WTC11 (cell line): Measurements from ENCODE around the gene HOXC11. TPM values are rescaled to one million over a fixed set of nuclear protein-coding genes. Genes with fewer than 3 reads are reported as not detected.

Source experiments
- ATAC-seq: fragments of 200-7000 bp; cut with Tn5 transposase; 2 replicates; pipeline ENCODE4 v1.10.0; 2021; ENCODE audit warnings: mild to moderate bottlenecking, moderate library complexity
- CTCF ChIA-PET: fragments of 300-600 bp; sonication (Branson Sonifier 250); formaldehyde crosslinking; loops from one replicate; lab custom pipeline; 2021; ENCODE audit warnings: antibody characterized with exemption; lab: Charles Lee
- POLR2A ChIA-PET: fragments of 350-600 bp; sonication (Branson Sonifier 250); formaldehyde crosslinking; loops from one replicate; lab custom pipeline; 2021; ENCODE audit warnings: antibody characterized with exemption; lab: Charles Lee
- DNase-seq: peaks from one replicate; pipeline ENCODE4 v3.0.0; 2021; ENCODE audit warnings: low spot score
- H3K27ac Mint-ChIP-seq: 2 replicates; pipeline ENCODE4 v1.8.0; 2021; ENCODE audit warnings: mixed read lengths
- H3K27me3 Mint-ChIP-seq: 2 replicates; pipeline ENCODE4 v1.8.0; 2021; ENCODE audit warnings: low read depth, mild to moderate bottlenecking, moderate library complexity, mixed read lengths
- H3K36me3 Mint-ChIP-seq: 2 replicates; pipeline ENCODE4 v1.8.0; 2021; ENCODE audit warnings: mixed read lengths
- H3K4me1 Mint-ChIP-seq: 2 replicates; pipeline ENCODE4 v1.8.0; 2022; ENCODE audit warnings: mixed read lengths
- H3K4me3 Mint-ChIP-seq: 2 replicates; pipeline ENCODE4 v1.8.0; 2021; ENCODE audit warnings: mild to moderate bottlenecking, moderate library complexity, mixed read lengths
- H3K9me3 Mint-ChIP-seq: 2 replicates; pipeline ENCODE4 v1.8.0; 2021; ENCODE audit warnings: mixed read lengths
- ARID4B ChIP-seq: sonication (generic); formaldehyde crosslinking; IDR thresholded peaks from 2 replicates; pipeline ENCODE4 v1.8.0; 2023; ENCODE audit warnings: missing genetic modification reagents, mild to moderate bottlenecking, borderline replicate concordance
- CREB1 ChIP-seq: sonication (generic); formaldehyde crosslinking; IDR thresholded peaks from 2 replicates; pipeline ENCODE4 v1.8.0; 2023; ENCODE audit warnings: mild to moderate bottlenecking, missing genetic modification reagents
- FOXJ3 ChIP-seq: sonication (generic); formaldehyde crosslinking; IDR thresholded peaks from 2 replicates; pipeline ENCODE4 v1.9.0; 2021; ENCODE audit warnings: missing genetic modification reagents, mild to moderate bottlenecking, borderline replicate concordance
- GRHL2 ChIP-seq: fragments of 250-450 bp; sonication (Bioruptor Pico); IDR thresholded peaks from 2 replicates; pipeline ENCODE4 v1.8.0; 2022; ENCODE audit warnings: mild to moderate bottlenecking, moderate library complexity; ENCODE audit not compliant: insufficient replicate concordance, severe bottlenecking
- IRF2 ChIP-seq: sonication (generic); formaldehyde crosslinking; IDR thresholded peaks from 2 replicates; pipeline ENCODE4 v1.8.0; 2022; ENCODE audit warnings: low read depth, missing genetic modification reagents, borderline replicate concordance
- USF1 ChIP-seq: sonication (generic); formaldehyde crosslinking; IDR thresholded peaks from 2 replicates; pipeline ENCODE4 v1.8.0; 2022; ENCODE audit warnings: mild to moderate bottlenecking, missing genetic modification reagents
- total RNA-seq: library from RNA; stranded (reverse); gene quantifications from 3 replicates; pipeline ENCODE4 v1.2.3, GENCODE V29; 2021
- TF ChIP-seq, protein P1 (sequence below): sonication (generic); formaldehyde crosslinking; IDR thresholded peaks from 2 replicates; pipeline ENCODE4 v1.8.0; 2022; ENCODE audit warnings: mild to moderate bottlenecking, missing genetic modification reagents
- TF ChIP-seq, protein P2 (sequence below): fragments of 250-450 bp; sonication (Bioruptor Pico); IDR thresholded peaks from 2 replicates; pipeline ENCODE4 v1.9.0; 2021; ENCODE audit warnings: mild to moderate bottlenecking, borderline replicate concordance
- TF ChIP-seq, protein P3 (sequence below): sonication (generic); formaldehyde crosslinking; IDR thresholded peaks from 2 replicates; pipeline ENCODE4 v1.8.1; 2022; ENCODE audit warnings: mild to moderate bottlenecking, missing genetic modification reagents, moderate library complexity, borderline replicate concordance

The HOXC11 gene
- total RNA-seq, 1 experiment from 2014 or later: not detected

DNA sequence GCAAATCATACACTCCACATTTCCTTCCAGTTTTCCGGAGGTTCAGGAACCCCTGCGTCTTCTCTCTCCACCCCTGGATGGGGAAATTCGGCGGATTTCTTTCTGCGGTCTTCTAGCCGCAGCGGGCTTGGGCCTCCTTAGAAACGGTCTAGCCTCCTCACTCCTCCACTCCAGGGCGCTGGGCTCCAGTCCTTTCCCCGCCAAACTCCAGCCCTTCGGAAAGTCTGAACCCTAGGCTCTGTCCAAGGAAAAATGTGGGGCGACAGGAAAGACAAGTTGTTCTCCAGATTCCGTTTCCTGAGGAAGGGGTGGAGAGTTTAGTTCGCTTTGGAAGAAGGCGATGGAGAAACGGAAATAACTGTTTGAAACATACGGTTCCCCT lies 10.6 kb downstream of the HOXC11 start (continued):
- TF ChIP-seq GRHL2 (no peak), FOXJ3 (no peak), CREB1 (CRISPR knock-in tag) (no peak)
- TF ChIP-seq, protein P1, sequence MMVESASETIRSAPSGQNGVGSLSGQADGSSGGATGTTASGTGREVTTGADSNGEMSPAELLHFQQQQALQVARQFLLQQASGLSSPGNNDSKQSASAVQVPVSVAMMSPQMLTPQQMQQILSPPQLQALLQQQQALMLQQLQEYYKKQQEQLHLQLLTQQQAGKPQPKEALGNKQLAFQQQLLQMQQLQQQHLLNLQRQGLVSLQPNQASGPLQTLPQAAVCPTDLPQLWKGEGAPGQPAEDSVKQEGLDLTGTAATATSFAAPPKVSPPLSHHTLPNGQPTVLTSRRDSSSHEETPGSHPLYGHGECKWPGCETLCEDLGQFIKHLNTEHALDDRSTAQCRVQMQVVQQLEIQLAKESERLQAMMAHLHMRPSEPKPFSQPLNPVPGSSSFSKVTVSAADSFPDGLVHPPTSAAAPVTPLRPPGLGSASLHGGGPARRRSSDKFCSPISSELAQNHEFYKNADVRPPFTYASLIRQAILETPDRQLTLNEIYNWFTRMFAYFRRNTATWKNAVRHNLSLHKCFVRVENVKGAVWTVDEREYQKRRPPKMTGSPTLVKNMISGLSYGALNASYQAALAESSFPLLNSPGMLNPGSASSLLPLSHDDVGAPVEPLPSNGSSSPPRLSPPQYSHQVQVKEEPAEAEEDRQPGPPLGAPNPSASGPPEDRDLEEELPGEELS: no peak
- TF ChIP-seq, protein P2, sequence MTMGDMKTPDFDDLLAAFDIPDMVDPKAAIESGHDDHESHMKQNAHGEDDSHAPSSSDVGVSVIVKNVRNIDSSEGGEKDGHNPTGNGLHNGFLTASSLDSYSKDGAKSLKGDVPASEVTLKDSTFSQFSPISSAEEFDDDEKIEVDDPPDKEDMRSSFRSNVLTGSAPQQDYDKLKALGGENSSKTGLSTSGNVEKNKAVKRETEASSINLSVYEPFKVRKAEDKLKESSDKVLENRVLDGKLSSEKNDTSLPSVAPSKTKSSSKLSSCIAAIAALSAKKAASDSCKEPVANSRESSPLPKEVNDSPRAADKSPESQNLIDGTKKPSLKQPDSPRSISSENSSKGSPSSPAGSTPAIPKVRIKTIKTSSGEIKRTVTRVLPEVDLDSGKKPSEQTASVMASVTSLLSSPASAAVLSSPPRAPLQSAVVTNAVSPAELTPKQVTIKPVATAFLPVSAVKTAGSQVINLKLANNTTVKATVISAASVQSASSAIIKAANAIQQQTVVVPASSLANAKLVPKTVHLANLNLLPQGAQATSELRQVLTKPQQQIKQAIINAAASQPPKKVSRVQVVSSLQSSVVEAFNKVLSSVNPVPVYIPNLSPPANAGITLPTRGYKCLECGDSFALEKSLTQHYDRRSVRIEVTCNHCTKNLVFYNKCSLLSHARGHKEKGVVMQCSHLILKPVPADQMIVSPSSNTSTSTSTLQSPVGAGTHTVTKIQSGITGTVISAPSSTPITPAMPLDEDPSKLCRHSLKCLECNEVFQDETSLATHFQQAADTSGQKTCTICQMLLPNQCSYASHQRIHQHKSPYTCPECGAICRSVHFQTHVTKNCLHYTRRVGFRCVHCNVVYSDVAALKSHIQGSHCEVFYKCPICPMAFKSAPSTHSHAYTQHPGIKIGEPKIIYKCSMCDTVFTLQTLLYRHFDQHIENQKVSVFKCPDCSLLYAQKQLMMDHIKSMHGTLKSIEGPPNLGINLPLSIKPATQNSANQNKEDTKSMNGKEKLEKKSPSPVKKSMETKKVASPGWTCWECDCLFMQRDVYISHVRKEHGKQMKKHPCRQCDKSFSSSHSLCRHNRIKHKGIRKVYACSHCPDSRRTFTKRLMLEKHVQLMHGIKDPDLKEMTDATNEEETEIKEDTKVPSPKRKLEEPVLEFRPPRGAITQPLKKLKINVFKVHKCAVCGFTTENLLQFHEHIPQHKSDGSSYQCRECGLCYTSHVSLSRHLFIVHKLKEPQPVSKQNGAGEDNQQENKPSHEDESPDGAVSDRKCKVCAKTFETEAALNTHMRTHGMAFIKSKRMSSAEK (CRISPR knock-in tag): no peak

- ATAC-seq (no peak), DNase-seq (no peak)
- Mint-ChIP-seq H3K9me3 (no peaks in the 10 kb centered on the region), H3K4me1 (peaks cover 26% of the 10 kb centered on the region), H3K27ac (no peak overlapping the region), H3K4me3 (no peak overlapping the region; the same call in 1 of the 2 replicates), H3K36me3 (no peaks in the 10 kb centered on the region), H3K27me3 (peaks cover 100% of the 10 kb centered on the region)
- CTCF ChIA-PET: interaction anchor here (0.6 to 5.1 kb wide), 17 partner anchors 8 to 241 kb away, joined by 3 to 43 read pairs (median 8); partner anchors contain the start of genes HOXC13, HOXC5, HOXC6 and HOXC8
- POLR2A ChIA-PET: no interaction called here
- TF ChIP-seq FOXJ3 (no peak), ARID4B (CRISPR knock-in tag) (no peak), USF1 (CRISPR knock-in tag) (no peak), IRF2 (no peak)
- TF ChIP-seq, protein P3, sequence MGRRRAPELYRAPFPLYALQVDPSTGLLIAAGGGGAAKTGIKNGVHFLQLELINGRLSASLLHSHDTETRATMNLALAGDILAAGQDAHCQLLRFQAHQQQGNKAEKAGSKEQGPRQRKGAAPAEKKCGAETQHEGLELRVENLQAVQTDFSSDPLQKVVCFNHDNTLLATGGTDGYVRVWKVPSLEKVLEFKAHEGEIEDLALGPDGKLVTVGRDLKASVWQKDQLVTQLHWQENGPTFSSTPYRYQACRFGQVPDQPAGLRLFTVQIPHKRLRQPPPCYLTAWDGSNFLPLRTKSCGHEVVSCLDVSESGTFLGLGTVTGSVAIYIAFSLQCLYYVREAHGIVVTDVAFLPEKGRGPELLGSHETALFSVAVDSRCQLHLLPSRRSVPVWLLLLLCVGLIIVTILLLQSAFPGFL (CRISPR knock-in tag): no peak
Measured at GRCh38 chr12:53983950-53984572, 11.1 kb downstream of the HOXC11 start.
